ENCODE data around the gene CHCHD1. TPM values are rescaled to one million over a fixed set of nuclear protein-coding genes. Genes with fewer than 3 reads are reported as not detected.
A peak's percentile ranks its signal among the peaks of the same experiment; 100 is the strongest.
"Not testable (repeated sequence)": the region's sequence is repeated elsewhere in the genome, so short reads cannot be mapped to it uniquely, and the experiment has no call there.

The CHCHD1 gene
- 83.9 TPM for polyA plus RNA-seq (2013, experiment 1 of 2)
- 76.2 TPM for polyA plus RNA-seq (2013, experiment 2 of 2)

GRCh38 chr10:73781879-73782748 lies at the start of gene CHCHD1:
TSS of gene CHCHD1 (plus strand) at chr10:73782048. CDS start at chr10:73782076, 28 bp downstream.
- H3K9me3 ChIP-seq (ENCODE audit: control insufficient read depth, low read length) = no peaks in the 10 kb centered on the region
- 0% methylated on average over 42 to 51 of the region's 57 CpGs for WGBS, 2 experiments (ENCODE audit: insufficient coverage in 2 of 2)

DNA sequence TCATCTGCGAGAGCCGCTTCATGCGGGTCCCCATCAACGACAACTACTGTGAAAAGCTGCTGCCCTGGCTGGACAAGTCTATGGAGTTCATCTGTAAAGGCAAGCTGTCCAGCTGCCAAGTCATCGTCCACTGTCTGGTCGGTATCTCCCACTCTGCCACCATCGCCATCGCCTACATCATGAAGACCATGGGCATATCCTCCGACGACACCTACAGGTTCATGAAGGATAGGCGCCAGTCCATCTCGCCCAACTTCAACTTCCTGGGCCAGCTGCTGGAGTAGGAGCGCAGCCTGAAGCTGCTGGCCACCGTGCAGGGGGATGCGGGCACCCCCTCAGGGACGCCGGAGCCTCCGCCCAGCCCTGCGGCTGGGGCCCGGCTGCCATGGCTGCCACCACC lies 49.4 kb upstream of the CHCHD1 start:
- WGBS, 2 experiments (ENCODE audit: insufficient coverage in 2 of 2) = 96% methylated on average over 16 to 20 of the region's 20 CpGs
- Histone ChIP-seq H3K4me3 (ENCODE audit: extremely low read depth, insufficient read depth, low read length, poor library complexity, severe bottlenecking) (no peak overlapping the region), H3K4me1 (ENCODE audit: control insufficient read depth, insufficient read depth, low read length, poor library complexity, severe bottlenecking) (no peaks in the 10 kb centered on the region), H3K27ac (ENCODE audit: low read depth, low read length, severe bottlenecking) (no peak overlapping the region), H3K9me3 (ENCODE audit: control insufficient read depth, low read length) (no peaks in the 10 kb centered on the region), H3K36me3 (ENCODE audit: control insufficient read depth, insufficient read depth, low read length) (peaks cover 51% of the 10 kb centered on the region)

More at GRCh38 chr10:73781879-73782748, at the start of gene CHCHD1:
- Histone ChIP-seq H3K27ac (ENCODE audit: low read depth, low read length, severe bottlenecking) (peak within 1 kb of the TSS; percentile 86), H3K36me3 (ENCODE audit: control insufficient read depth, insufficient read depth, low read length) (peaks cover 49% of the 10 kb centered on the region), H3K4me3 (ENCODE audit: extremely low read depth, insufficient read depth, low read length, poor library complexity, severe bottlenecking) (peak within 1 kb of the TSS; percentile 91), H3K4me1 (ENCODE audit: control insufficient read depth, insufficient read depth, low read length, poor library complexity, severe bottlenecking) (peaks cover 17% of the 10 kb centered on the region)

DNA sequence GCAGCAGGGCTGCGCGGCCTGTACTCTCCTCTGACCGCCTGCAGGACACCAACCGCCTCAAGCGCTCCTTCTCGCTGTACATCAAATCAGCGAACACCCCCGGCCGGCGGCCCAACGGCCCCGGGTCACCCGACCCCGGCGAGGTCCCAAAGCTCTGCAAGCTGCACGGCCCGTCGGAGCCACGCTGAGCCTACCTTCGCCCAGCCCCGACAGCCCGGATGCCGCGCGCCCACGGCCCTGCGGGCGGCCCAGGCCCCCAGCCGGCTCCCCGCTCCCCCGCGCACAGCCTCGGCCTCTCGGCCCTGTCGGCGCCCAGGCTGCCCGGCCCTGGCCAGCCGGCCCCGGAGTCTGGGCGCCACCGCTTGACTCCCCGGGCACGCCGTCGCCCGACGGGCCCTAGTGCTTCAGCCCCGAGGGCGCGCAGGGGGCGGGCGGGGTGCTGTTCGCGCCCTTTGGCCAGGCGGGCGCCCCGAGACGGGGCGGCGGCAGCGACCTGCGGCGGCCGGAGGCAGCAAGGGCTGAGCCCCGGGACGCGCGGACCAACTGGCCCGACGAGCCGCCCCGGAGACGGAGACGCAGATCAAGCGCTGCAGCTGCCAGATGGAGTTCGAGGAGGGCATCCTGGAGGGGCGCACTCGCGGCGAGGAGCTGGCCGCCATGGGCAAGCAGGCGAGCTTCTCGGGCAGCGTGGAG lies 48.8 kb upstream of the CHCHD1 start:
- Histone ChIP-seq H3K4me1 (ENCODE audit: control insufficient read depth, insufficient read depth, low read length, poor library complexity, severe bottlenecking) (no peaks in the 10 kb centered on the region), H3K4me3 (ENCODE audit: extremely low read depth, insufficient read depth, low read length, poor library complexity, severe bottlenecking) (no peak overlapping the region), H3K9me3 (ENCODE audit: control insufficient read depth, low read length) (no peaks in the 10 kb centered on the region), H3K36me3 (ENCODE audit: control insufficient read depth, insufficient read depth, low read length) (peaks cover 50% of the 10 kb centered on the region), H3K27ac (ENCODE audit: low read depth, low read length, severe bottlenecking) (no peak overlapping the region)
- 94% methylated on average over 63 to 78 of the region's 84 CpGs for WGBS, 2 experiments (ENCODE audit: insufficient coverage in 2 of 2)

- Histone ChIP-seq H3K9me3 (ENCODE audit: control insufficient read depth, low read length) (no peaks in the 10 kb centered on the region), H3K4me3 (ENCODE audit: extremely low read depth, insufficient read depth, low read length, poor library complexity, severe bottlenecking) (no peak overlapping the region), H3K4me1 (ENCODE audit: control insufficient read depth, insufficient read depth, low read length, poor library complexity, severe bottlenecking) (no peaks in the 10 kb centered on the region), H3K36me3 (ENCODE audit: control insufficient read depth, insufficient read depth, low read length) (peaks cover 48% of the 10 kb centered on the region), H3K27ac (ENCODE audit: low read depth, low read length, severe bottlenecking) (no peak overlapping the region)
- WGBS, 2 experiments (ENCODE audit: insufficient coverage in 2 of 2) = 93 to 98% methylated on average over 8 to 11 of the region's 16 CpGs
These were observed 47.7 kb upstream of the CHCHD1 start for GRCh38 chr10:73734028-73734720.

- no peaks in the 10 kb centered on the region for H3K9me3 ChIP-seq (ENCODE audit: control insufficient read depth, low read length)
- H3K4me1 ChIP-seq (ENCODE audit: control insufficient read depth, insufficient read depth, low read length, poor library complexity, severe bottlenecking) = no peaks in the 10 kb centered on the region
- H3K4me3 ChIP-seq (ENCODE audit: extremely low read depth, insufficient read depth, low read length, poor library complexity, severe bottlenecking) = no peak overlapping the region
- H3K27ac ChIP-seq (ENCODE audit: low read depth, low read length, severe bottlenecking) = no peak overlapping the region
- H3K36me3 ChIP-seq (ENCODE audit: control insufficient read depth, insufficient read depth, low read length) = peaks cover 48% of the 10 kb centered on the region
- WGBS, 2 experiments (ENCODE audit: insufficient coverage in 2 of 2) = 60 to 100% methylated on average over 1 to 4 of the region's 5 CpGs
These were observed 47.0 kb upstream of the CHCHD1 start for GRCh38 chr10:73734796-73735305.

GRCh38 chr10:73740501-73741254 lies 41.2 kb upstream of the CHCHD1 start:
- not testable (repeated sequence) for H3K27ac ChIP-seq (ENCODE audit: low read depth, low read length, severe bottlenecking); H3K4me1 ChIP-seq (ENCODE audit: control insufficient read depth, insufficient read depth, low read length, poor library complexity, severe bottlenecking); H3K4me3 ChIP-seq (ENCODE audit: extremely low read depth, insufficient read depth, low read length, poor library complexity, severe bottlenecking); H3K9me3 ChIP-seq (ENCODE audit: control insufficient read depth, low read length)
- peaks cover 22% of the 10 kb centered on the region for H3K36me3 ChIP-seq (ENCODE audit: control insufficient read depth, insufficient read depth, low read length)
- 95 to 100% methylated on average over 9 to 14 of the region's 18 CpGs for WGBS, 2 experiments (ENCODE audit: insufficient coverage in 2 of 2)

- no peak overlapping the region for H3K4me3 ChIP-seq (ENCODE audit: extremely low read depth, insufficient read depth, low read length, poor library complexity, severe bottlenecking)
- peaks cover 5% of the 10 kb centered on the region for H3K4me1 ChIP-seq (ENCODE audit: control insufficient read depth, insufficient read depth, low read length, poor library complexity, severe bottlenecking)
- peaks cover 34% of the 10 kb centered on the region for H3K36me3 ChIP-seq (ENCODE audit: control insufficient read depth, insufficient read depth, low read length)
- WGBS, 2 experiments (ENCODE audit: insufficient coverage in 2 of 2) = 91% methylated on average over 5 of the region's 5 CpGs
- H3K9me3 ChIP-seq (ENCODE audit: control insufficient read depth, low read length) = no peaks in the 10 kb centered on the region
- no peak overlapping the region for H3K27ac ChIP-seq (ENCODE audit: low read depth, low read length, severe bottlenecking)
These were observed 39.5 kb upstream of the CHCHD1 start for GRCh38 chr10:73742454-73742734.

DNA sequence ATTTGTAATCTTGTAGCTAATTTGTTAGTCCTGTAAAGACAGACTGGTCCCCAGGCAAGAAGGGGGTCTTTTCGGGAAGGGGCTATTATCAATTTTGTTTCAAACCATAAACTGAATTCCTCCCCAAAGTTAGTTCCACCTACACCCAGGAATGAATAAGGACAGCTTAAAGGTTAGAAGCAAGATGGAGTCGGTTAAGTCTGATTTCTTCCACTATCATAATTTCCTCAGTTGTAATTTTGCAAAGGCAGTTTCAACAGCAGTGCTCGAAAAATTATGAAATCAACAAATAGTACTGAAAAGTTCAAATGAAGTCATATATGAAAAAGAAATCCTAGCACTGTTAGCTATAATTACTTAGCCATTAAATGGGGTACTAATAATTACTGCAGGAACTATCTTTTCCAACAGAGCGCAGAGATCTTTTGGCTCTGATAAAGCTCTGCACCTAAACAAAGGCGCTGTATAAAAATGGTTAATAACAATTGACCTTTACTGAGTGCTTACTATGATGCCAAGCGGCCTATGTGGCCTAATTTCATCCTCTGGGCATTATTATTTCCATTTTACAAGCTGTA lies 38.4 kb upstream of the CHCHD1 start:
- peaks cover 33% of the 10 kb centered on the region for H3K36me3 ChIP-seq (ENCODE audit: control insufficient read depth, insufficient read depth, low read length)
- WGBS, 2 experiments (ENCODE audit: insufficient coverage in 2 of 2) = 0 to 44% methylated on average over 2 to 3 of the region's 6 CpGs
- H3K9me3 ChIP-seq (ENCODE audit: control insufficient read depth, low read length) = no peaks in the 10 kb centered on the region
- peaks cover 5% of the 10 kb centered on the region for H3K4me1 ChIP-seq (ENCODE audit: control insufficient read depth, insufficient read depth, low read length, poor library complexity, severe bottlenecking)
- peak overlapping the region; percentile 94 for H3K4me3 ChIP-seq (ENCODE audit: extremely low read depth, insufficient read depth, low read length, poor library complexity, severe bottlenecking)
- H3K27ac ChIP-seq (ENCODE audit: low read depth, low read length, severe bottlenecking) = peak overlapping the region; percentile 99

GRCh38 chr10:73743905-73744663 lies 37.8 kb upstream of the CHCHD1 start, which contains the start of gene SEC24C:
TSS of gene SEC24C (plus strand) at chr10:73744372. CDS start at chr10:73746833, 2,461 bp downstream.
- 1% methylated on average over 12 to 31 of the region's 36 CpGs for WGBS, 2 experiments (ENCODE audit: insufficient coverage in 2 of 2)
- peaks cover 40% of the 10 kb centered on the region for H3K36me3 ChIP-seq (ENCODE audit: control insufficient read depth, insufficient read depth, low read length)
- no peaks in the 10 kb centered on the region for H3K9me3 ChIP-seq (ENCODE audit: control insufficient read depth, low read length)
- peak within 1 kb of the TSS; percentile 94 for H3K4me3 ChIP-seq (ENCODE audit: extremely low read depth, insufficient read depth, low read length, poor library complexity, severe bottlenecking)
- peak within 1 kb of the TSS; percentile 99 for H3K27ac ChIP-seq (ENCODE audit: low read depth, low read length, severe bottlenecking)
- H3K4me1 ChIP-seq (ENCODE audit: control insufficient read depth, insufficient read depth, low read length, poor library complexity, severe bottlenecking) = peaks cover 5% of the 10 kb centered on the region
